ENCODE data around the gene ANXA5.

The ANXA5 gene

DNA sequence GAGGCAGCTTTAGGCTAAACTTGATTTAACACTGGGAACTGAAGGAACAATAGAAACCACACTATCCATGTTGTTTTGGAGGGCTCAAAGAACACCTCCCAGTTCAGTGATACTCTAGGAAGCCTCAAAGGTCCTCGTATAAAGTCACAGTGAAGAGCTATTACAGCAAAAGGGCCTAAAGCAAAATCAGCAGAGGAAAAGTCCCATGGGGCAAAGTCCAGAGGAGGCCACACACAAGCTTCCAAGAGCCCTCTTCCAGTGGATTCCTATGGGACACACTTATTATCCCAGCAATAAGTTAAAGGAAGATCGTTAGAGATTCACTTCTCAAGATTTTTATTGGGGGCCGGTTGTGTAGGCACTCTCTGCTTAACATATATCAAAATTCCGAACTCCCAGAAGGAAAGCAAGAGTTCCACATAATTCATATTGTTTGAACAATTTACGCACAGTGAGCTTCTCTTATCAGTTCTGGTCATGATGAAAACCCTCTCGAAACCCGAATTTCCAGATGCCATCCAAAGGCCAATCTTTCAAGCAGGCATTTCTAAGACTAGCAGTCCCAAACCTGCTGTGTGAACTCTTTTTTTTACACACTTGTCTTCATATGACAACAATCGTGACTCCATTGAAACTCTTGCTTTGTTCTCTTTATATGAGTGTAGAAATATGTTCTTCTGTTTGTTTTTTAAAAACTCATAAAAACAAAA is 53.7 kb downstream of the ANXA5 start:
- no peak for DNase-seq (ENCODE audit: low read depth in 2 of 2)

DNA sequence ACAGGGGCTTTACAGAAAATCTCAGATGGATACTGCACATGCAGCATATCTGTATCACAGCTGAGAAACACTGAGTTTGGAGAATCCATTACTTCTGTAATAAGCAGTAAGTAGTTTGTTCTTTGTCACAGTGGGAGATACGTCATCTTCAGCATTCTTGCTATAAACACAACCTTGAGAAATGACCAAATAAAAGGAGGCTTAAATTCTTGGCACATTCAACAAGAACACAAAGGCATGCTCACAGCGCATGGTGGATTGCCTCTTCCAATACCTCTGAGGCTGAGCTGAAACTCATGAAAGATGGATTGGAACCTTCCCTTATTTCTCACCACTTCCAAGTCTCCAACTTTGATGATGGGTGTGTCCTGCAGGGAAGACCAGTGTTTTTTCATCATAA is 54.5 kb downstream of the ANXA5 start:
- no peak for DNase-seq (ENCODE audit: low read depth in 2 of 2)

DNA sequence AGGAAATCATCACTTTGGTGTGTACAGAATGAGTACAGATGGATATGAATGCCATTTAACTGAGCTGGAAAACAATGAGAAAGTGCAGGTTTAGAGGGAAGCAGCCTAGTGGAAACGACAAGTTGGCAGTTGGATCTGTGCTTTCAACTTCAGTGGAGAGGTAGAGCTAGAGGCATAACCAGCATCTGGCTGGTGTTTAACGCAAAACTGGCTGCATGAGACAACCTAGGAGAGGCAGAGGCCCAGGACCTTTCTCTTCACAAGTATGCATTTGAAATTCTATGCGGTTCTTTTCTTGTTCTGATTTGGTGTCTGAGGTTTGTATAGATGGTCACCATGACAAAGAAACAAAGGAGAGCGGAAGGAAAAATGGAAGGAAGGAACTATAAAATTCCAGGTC is 63.1 kb downstream of the ANXA5 start:
- no peak for DNase-seq (ENCODE audit: low read depth in 2 of 2)

DNA sequence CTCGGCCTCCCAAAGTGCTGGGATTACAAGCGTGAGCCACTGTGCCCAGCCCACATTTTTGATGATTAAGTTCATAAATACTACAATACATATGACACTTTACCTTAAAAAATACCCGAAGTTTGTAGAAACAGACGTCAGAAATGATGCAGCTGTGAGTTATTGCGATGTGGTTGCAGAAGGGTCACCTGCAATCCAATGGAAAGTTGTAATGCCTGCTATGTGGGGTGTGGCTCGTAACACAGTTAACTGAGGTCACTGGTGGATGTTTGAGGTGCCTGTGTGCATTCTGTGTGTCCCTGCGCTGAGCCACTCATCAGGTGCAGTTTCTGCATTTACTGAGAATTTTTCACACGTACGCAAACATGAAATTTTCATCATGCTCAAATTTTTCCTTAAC is 64.1 kb downstream of the ANXA5 start:
- no peak for DNase-seq (ENCODE audit: low read depth in 2 of 2)

Measured in stimulated activated CD8-positive, alpha-beta memory T cell treated with anti-CD3 and anti-CD28 coated beads, Interleukin-2, amount 100 ng/mL, for 1 hour (primary cell).